ENCODE results near the gene JPT1. TPM values are rescaled to one million over a fixed set of nuclear protein-coding genes. Genes with fewer than 3 reads are reported as not detected.

Gene JPT1
- 232 TPM for polyA plus RNA-seq (2013, experiment 1 of 2)
- 214 TPM for polyA plus RNA-seq (2013, experiment 2 of 2)

DNA sequence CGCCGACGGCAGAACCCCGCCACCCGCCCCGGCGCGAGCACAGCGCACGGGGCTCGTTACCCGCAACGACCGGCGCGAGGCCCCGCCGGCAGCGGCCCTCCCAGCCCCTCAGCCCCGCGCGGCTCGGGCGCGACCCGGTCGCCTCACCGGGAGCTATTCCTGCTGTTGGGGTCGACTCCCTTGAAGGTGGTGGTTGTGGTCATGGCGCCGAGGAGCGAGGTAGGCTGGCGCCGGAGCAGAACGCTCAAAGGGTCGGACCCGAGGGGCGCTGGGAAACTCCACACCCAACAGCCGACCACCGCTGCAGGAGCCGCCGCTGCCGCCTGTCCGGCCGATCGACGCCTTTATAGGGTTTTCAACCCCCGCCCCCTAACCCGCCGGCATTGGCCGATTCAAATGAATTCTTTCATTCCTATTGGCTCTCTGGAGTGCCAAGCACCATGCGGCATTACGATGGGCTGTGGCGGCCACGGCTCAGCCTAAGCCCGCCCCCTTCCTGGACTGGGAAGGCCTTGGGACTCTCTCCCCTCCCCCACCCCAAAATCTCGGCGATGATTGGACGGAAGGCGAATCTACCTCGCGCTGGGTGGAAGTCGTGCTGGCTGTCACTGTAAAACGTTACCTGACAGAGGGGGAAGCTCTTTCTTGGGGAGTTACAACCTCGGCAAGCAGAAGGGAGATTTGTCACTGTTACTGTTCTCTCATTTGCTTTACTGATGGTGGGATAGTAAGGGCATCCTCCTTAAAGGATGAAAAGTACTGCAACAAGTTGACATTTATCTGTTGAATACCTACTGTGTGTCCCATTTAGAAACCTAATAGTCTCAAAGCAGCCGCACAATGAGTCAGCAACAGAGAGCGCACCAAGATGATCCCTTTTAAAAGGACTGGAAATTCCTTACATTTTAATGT, at the start of gene JPT1:
Gene JPT1, minus strand, starts transcription at position 318 of the 912 bp plus-strand sequence. Its CDS starts 115 bp downstream, at position 203.
- Histone ChIP-seq H3K4me3 (ENCODE audit: extremely low read depth, insufficient read depth, low read length, poor library complexity, severe bottlenecking) (peak within 1 kb of the TSS; percentile 85), H3K27ac (ENCODE audit: low read depth, low read length, severe bottlenecking) (peak within 1 kb of the TSS; percentile 84), H3K9me3 (ENCODE audit: control insufficient read depth, low read length) (no peaks in the 10 kb centered on the region), H3K4me1 (ENCODE audit: control insufficient read depth, insufficient read depth, low read length, poor library complexity, severe bottlenecking) (peaks cover 13% of the 10 kb centered on the region), H3K36me3 (ENCODE audit: control insufficient read depth, insufficient read depth, low read length) (peaks cover 29% of the 10 kb centered on the region)
- 0 to 2% methylated on average over 50 to 52 of the region's 67 CpGs for WGBS, 2 experiments (ENCODE audit: insufficient coverage in 2 of 2)

- no peak overlapping the region for H3K4me3 ChIP-seq (ENCODE audit: extremely low read depth, insufficient read depth, low read length, poor library complexity, severe bottlenecking)
- H3K27ac ChIP-seq (ENCODE audit: low read depth, low read length, severe bottlenecking) = no peak overlapping the region
- H3K4me1 ChIP-seq (ENCODE audit: control insufficient read depth, insufficient read depth, low read length, poor library complexity, severe bottlenecking) = no peaks in the 10 kb centered on the region
- H3K9me3 ChIP-seq (ENCODE audit: control insufficient read depth, low read length) = no peaks in the 10 kb centered on the region
- WGBS, 2 experiments (ENCODE audit: insufficient coverage in 2 of 2) = 86 to 95% methylated on average over 4 of the region's 6 CpGs
- H3K36me3 ChIP-seq (ENCODE audit: control insufficient read depth, insufficient read depth, low read length) = no peaks in the 10 kb centered on the region
Observed at GRCh38 chr17:75199886-75200618, 45.7 kb upstream of the JPT1 start.

GRCh38 chr17:75194879-75195278, 40.6 kb upstream of the JPT1 start:
- H3K4me3 ChIP-seq (ENCODE audit: extremely low read depth, insufficient read depth, low read length, poor library complexity, severe bottlenecking) = no peak overlapping the region
- WGBS, 2 experiments (ENCODE audit: insufficient coverage in 2 of 2) = 81 to 84% methylated on average over 2 to 3 of the region's 5 CpGs
- H3K27ac ChIP-seq (ENCODE audit: low read depth, low read length, severe bottlenecking) = no peak overlapping the region
- no peaks in the 10 kb centered on the region for H3K9me3 ChIP-seq (ENCODE audit: control insufficient read depth, low read length)
- no peaks in the 10 kb centered on the region for H3K36me3 ChIP-seq (ENCODE audit: control insufficient read depth, insufficient read depth, low read length)
- H3K4me1 ChIP-seq (ENCODE audit: control insufficient read depth, insufficient read depth, low read length, poor library complexity, severe bottlenecking) = no peaks in the 10 kb centered on the region

GRCh38 chr17:75191584-75191983, 37.3 kb upstream of the JPT1 start:
- WGBS, 2 experiments (ENCODE audit: insufficient coverage in 2 of 2) = 95 to 96% methylated on average over 2 to 3 of the region's 4 CpGs
- Histone ChIP-seq H3K27ac (ENCODE audit: low read depth, low read length, severe bottlenecking) (no peak overlapping the region), H3K36me3 (ENCODE audit: control insufficient read depth, insufficient read depth, low read length) (no peaks in the 10 kb centered on the region)

DNA sequence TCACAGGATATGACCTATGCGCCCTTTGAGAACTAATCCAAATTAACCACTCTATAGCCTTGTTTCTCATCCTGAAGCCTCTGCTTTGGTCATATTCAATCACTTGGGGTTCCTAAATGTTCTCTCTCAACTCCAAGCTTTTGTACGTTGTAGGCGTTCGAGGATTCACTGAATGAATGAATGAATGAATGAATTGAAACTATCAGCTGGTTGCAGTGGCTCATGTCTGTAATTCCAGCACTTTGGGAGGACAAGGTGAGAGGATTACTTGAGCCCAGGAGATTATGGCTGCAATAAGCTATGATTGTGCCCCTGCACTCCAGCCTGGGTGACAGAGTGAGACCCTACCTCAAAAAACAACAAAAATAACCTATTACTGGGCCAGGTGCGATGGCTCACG, 34.3 kb upstream of the JPT1 start:
- Histone ChIP-seq H3K4me3 (ENCODE audit: extremely low read depth, insufficient read depth, low read length, poor library complexity, severe bottlenecking) (no peak overlapping the region), H3K4me1 (ENCODE audit: control insufficient read depth, insufficient read depth, low read length, poor library complexity, severe bottlenecking) (no peaks in the 10 kb centered on the region), H3K27ac (ENCODE audit: low read depth, low read length, severe bottlenecking) (no peak overlapping the region), H3K36me3 (ENCODE audit: control insufficient read depth, insufficient read depth, low read length) (no peaks in the 10 kb centered on the region), H3K9me3 (ENCODE audit: control insufficient read depth, low read length) (no peaks in the 10 kb centered on the region)
- 87 to 96% methylated on average over 4 to 6 of the region's 6 CpGs for WGBS, 2 experiments (ENCODE audit: insufficient coverage in 2 of 2)

More at GRCh38 chr17:75191584-75191983, 37.3 kb upstream of the JPT1 start:
- no peaks in the 10 kb centered on the region for H3K9me3 ChIP-seq (ENCODE audit: control insufficient read depth, low read length)
- no peak overlapping the region for H3K4me3 ChIP-seq (ENCODE audit: extremely low read depth, insufficient read depth, low read length, poor library complexity, severe bottlenecking)
- H3K4me1 ChIP-seq (ENCODE audit: control insufficient read depth, insufficient read depth, low read length, poor library complexity, severe bottlenecking) = no peaks in the 10 kb centered on the region

- Histone ChIP-seq H3K4me1 (ENCODE audit: control insufficient read depth, insufficient read depth, low read length, poor library complexity, severe bottlenecking) (peaks cover 2% of the 10 kb centered on the region), H3K9me3 (ENCODE audit: control insufficient read depth, low read length) (no peaks in the 10 kb centered on the region), H3K4me3 (ENCODE audit: extremely low read depth, insufficient read depth, low read length, poor library complexity, severe bottlenecking) (no peak overlapping the region), H3K36me3 (ENCODE audit: control insufficient read depth, insufficient read depth, low read length) (peaks cover 24% of the 10 kb centered on the region), H3K27ac (ENCODE audit: low read depth, low read length, severe bottlenecking) (no peak overlapping the region)
- WGBS, 2 experiments (ENCODE audit: insufficient coverage in 2 of 2) = 94 to 97% methylated on average over 9 of the region's 9 CpGs
Observed at GRCh38 chr17:75183999-75184884, 29.9 kb upstream of the JPT1 start.

DNA sequence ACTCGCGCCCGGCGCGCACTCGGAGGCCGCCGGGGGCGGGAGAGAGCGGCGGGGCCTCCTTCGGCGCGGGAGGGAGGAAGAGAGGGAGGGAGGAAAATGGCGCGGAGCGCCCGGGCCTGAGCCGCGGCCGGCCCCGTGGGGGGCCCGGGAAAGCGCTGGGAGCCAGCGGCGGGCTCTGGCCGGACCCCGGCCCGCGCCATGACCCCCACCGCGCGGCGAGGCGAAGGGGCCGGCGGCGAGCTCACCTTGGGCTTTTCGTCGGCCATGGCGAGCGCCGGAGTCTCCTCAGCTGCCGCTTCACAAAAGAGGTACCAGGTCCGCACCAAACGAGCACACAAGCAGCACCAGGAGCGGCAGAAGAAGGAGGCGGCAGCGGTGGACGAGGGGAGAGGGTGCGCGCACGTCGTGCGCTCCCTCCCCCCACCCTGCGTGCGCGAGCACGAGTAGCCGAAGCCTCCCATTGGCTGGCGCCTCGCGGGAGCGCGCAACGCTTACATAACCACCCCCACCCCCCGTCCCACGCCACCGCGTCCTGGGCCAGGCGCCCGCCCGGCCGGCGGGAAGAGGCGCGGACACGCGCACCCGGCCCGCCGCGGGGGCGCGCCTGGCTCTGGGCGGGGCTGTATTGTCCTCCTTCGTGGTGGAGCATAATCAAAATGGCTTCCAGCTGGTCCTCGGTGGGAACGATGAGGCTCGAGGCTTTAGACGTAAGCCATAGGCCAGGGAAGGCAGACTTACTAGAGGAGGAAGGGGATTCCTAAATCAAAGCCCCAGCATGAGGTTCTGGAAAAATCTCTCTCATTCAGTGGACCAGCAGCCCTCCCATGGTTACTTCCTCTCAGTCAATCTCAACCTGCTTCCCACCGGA, 28.5 kb upstream of the JPT1 start, which contains the start of gene SUMO2:
Gene SUMO2, minus strand, starts transcription at position 391 of the 868 bp plus-strand sequence. Its CDS starts 125 bp downstream, at position 266.
- Histone ChIP-seq H3K4me1 (ENCODE audit: control insufficient read depth, insufficient read depth, low read length, poor library complexity, severe bottlenecking) (peaks cover 2% of the 10 kb centered on the region), H3K4me3 (ENCODE audit: extremely low read depth, insufficient read depth, low read length, poor library complexity, severe bottlenecking) (peak within 1 kb of the TSS; percentile 97), H3K9me3 (ENCODE audit: control insufficient read depth, low read length) (no peaks in the 10 kb centered on the region), H3K27ac (ENCODE audit: low read depth, low read length, severe bottlenecking) (peak within 1 kb of the TSS; percentile 96), H3K36me3 (ENCODE audit: control insufficient read depth, insufficient read depth, low read length) (peaks cover 38% of the 10 kb centered on the region)
- WGBS, 2 experiments (ENCODE audit: insufficient coverage in 2 of 2) = 2% methylated on average over 53 to 72 of the region's 92 CpGs

GRCh38 chr17:75182319-75182568, 27.9 kb upstream of the JPT1 start:
- WGBS, 2 experiments (ENCODE audit: insufficient coverage in 2 of 2) = 0 to 1% methylated on average over 29 to 32 of the region's 33 CpGs

DNA sequence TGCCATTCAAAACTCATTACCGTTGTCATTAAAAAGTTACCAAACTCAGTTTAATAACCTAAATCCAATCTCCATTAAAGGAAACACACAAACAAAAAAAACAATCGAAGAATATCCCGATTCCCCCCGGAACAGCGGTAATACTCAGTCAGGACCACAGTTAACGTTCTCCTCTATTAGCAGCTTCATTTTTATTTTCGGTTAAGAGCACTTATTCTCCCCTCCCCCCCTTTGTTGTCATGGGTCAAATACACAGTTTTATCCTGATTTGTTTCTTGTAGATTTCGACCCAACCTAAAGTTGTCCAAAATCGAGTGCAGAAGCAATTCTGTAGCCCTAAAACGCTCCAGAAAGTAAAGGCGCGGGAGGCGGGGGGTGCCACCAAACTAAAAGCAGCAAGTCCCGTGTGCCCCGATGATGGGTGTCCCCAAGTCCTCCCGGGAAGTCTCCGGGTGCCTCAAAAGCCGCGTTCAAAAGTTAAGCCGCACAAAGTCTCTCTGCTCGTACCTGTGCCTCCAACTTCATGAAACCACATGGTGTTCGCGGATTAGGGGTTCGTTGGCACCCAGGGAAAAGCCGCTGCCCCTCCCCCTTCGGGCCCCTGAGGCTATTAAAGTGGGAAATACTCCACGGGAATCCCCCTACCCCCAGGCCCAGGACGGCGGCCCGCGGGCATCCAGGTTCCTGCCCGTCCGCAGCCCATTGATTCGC, 27.5 kb upstream of the JPT1 start:
- Histone ChIP-seq H3K36me3 (ENCODE audit: control insufficient read depth, insufficient read depth, low read length) (peaks cover 48% of the 10 kb centered on the region), H3K4me3 (ENCODE audit: extremely low read depth, insufficient read depth, low read length, poor library complexity, severe bottlenecking) (peak overlapping the region; percentile 97)
- 1 to 2% methylated on average over 28 to 34 of the region's 34 CpGs for WGBS, 2 experiments (ENCODE audit: insufficient coverage in 2 of 2)

More at GRCh38 chr17:75182319-75182568, 27.9 kb upstream of the JPT1 start:
- peak overlapping the region; percentile 97 for H3K4me3 ChIP-seq (ENCODE audit: extremely low read depth, insufficient read depth, low read length, poor library complexity, severe bottlenecking)
- H3K9me3 ChIP-seq (ENCODE audit: control insufficient read depth, low read length) = no peaks in the 10 kb centered on the region
- H3K27ac ChIP-seq (ENCODE audit: low read depth, low read length, severe bottlenecking) = peak overlapping the region; percentile 96
- H3K4me1 ChIP-seq (ENCODE audit: control insufficient read depth, insufficient read depth, low read length, poor library complexity, severe bottlenecking) = peaks cover 2% of the 10 kb centered on the region
- H3K36me3 ChIP-seq (ENCODE audit: control insufficient read depth, insufficient read depth, low read length) = peaks cover 44% of the 10 kb centered on the region

More for the DNA sequence above, 27.5 kb upstream of the JPT1 start:
- peak overlapping the region; percentile 96 for H3K27ac ChIP-seq (ENCODE audit: low read depth, low read length, severe bottlenecking)
- peaks cover 2% of the 10 kb centered on the region for H3K4me1 ChIP-seq (ENCODE audit: control insufficient read depth, insufficient read depth, low read length, poor library complexity, severe bottlenecking)
- no peaks in the 10 kb centered on the region for H3K9me3 ChIP-seq (ENCODE audit: control insufficient read depth, low read length)
